Cardiac fibroblast (primary cell): ENCODE data around the gene CTDNEP1.
A peak's percentile ranks its signal among the peaks of the same experiment; 100 is the strongest.

Source experiments
- DNase-seq, 2 donors: peaks; one replicate each; pipeline versions ENCODE4 v3.0.0 to v3.0.0-alpha.2; 2010; ENCODE audit warnings: low read depth in 2 of 2
- H3K4me3 ChIP-seq, 2 donors: replicated peaks in 1 of 2; 1 replicate in 1 of 2; 2 replicates in 1 of 2; pipeline ENCODE4 v1.5.1; 2011; ENCODE audit warnings: low read depth in 2 of 2, low read length in 2 of 2, mild to moderate bottlenecking in 2 of 2, moderate library complexity in 1 of 2
- CTCF ChIP-seq: IDR thresholded peaks from one replicate; pipeline ENCODE4 v1.5.1; 2011; ENCODE audit warnings: low read depth, mild to moderate bottlenecking, low read length, inconsistent platforms

CTDNEP1 gene

GRCh38 chr17:7279448-7279847, 27.9 kb upstream of the CTDNEP1 start:
- no peak for DNase-seq
- no peak for TF ChIP-seq CTCF
- H3K4me3 ChIP-seq = no peak overlapping the region

- peak in 1 of 2 donors; percentile 45 for DNase-seq
- no peak for TF ChIP-seq CTCF
- no peak overlapping the region for H3K4me3 ChIP-seq
These were observed 15.2 kb upstream of the CTDNEP1 start for GRCh38 chr17:7266784-7267183.

- H3K4me3 ChIP-seq = no peak overlapping the region
- no peak for TF ChIP-seq CTCF
- DNase-seq = no peak
These were observed 12.2 kb upstream of the CTDNEP1 start for GRCh38 chr17:7263801-7264078.

- DNase-seq = no peak
- no peak for TF ChIP-seq CTCF
- peak overlapping the region in 1 of 2 donors; percentile 8 for H3K4me3 ChIP-seq
These were observed 11.6 kb upstream of the CTDNEP1 start for GRCh38 chr17:7262935-7263800.

- peak within 1 kb of the TSS; percentile 35 to 36 for H3K4me3 ChIP-seq
- DNase-seq = no peak
- no peak for TF ChIP-seq CTCF
These were observed 10.8 kb upstream of the CTDNEP1 start, which contains the start of gene CLDN7 for GRCh38 chr17:7262192-7262934. Gene CLDN7, minus strand, starts transcription at chr17:7262478. Its CDS starts 435 bp downstream, at chr17:7262043.

GRCh38 chr17:7261379-7262191, 10.1 kb upstream of the CTDNEP1 start:
- H3K4me3 ChIP-seq = peak overlapping the region; percentile 35 to 36
- no peak for TF ChIP-seq CTCF
- no peak for DNase-seq
